Measurements from ENCODE around the gene MT1G.

- TF ChIP-seq, protein P1, sequence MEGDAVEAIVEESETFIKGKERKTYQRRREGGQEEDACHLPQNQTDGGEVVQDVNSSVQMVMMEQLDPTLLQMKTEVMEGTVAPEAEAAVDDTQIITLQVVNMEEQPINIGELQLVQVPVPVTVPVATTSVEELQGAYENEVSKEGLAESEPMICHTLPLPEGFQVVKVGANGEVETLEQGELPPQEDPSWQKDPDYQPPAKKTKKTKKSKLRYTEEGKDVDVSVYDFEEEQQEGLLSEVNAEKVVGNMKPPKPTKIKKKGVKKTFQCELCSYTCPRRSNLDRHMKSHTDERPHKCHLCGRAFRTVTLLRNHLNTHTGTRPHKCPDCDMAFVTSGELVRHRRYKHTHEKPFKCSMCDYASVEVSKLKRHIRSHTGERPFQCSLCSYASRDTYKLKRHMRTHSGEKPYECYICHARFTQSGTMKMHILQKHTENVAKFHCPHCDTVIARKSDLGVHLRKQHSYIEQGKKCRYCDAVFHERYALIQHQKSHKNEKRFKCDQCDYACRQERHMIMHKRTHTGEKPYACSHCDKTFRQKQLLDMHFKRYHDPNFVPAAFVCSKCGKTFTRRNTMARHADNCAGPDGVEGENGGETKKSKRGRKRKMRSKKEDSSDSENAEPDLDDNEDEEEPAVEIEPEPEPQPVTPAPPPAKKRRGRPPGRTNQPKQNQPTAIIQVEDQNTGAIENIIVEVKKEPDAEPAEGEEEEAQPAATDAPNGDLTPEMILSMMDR (IDR thresholded peaks at IDR 0.05), result no peak
- TF ChIP-seq POLR2A (IDR thresholded peaks at IDR 0.05), result no peak
These were observed 2.2 kb upstream of the MT1G start for GRCh38 chr16:56669840-56670619.
